PC-9 (cell line): ENCODE data around the gene PNLIPRP2. TPM values are rescaled to one million over a fixed set of nuclear protein-coding genes. Genes with fewer than 3 reads are reported as not detected.
A peak's percentile ranks its signal among the peaks of the same experiment; 100 is the strongest.

Source experiments
- BruUV-seq: library from RNA; stranded (reverse); fragments of 400-500 nt; replicated peaks from 2 replicates; lab custom pipeline; 2021; lab: Mats Ljungman, UMichigan
- CTCF ChIA-PET: fragments of 300-600 bp; sonication (Branson Sonifier 250); formaldehyde crosslinking; loops from one replicate; lab custom pipeline; 2022; ENCODE audit warnings: antibody characterized with exemption; lab: Charles Lee
- POLR2A ChIA-PET: fragments of 300-600 bp; sonication (Branson Sonifier 250); formaldehyde crosslinking; loops from one replicate; lab custom pipeline; 2022; ENCODE audit warnings: antibody characterized with exemption; ENCODE audit not compliant: unreplicated experiment; lab: Charles Lee
- DNase-seq, 2 experiments: peaks; one replicate each; pipeline versions ENCODE4 v3.0.0 to v3.0.0-alpha.2; 2015 to 2022; ENCODE audit warnings: mixed read lengths in 1 of 2
- H2AFZ ChIP-seq: fragments of 200-600 bp; sonication (generic); 2 replicates; pipeline ENCODE4 v1.8.1; 2017; ENCODE audit warnings: antibody characterized with exemption
- H3F3A ChIP-seq: fragments of 200-600 bp; sonication (generic); 2 replicates; pipeline ENCODE4 v1.8.1; 2017; ENCODE audit warnings: antibody characterized with exemption, mild to moderate bottlenecking, low read depth; ENCODE audit not compliant: insufficient read depth
- H3K27ac ChIP-seq: fragments of 200-600 bp; sonication (generic); 2 replicates; pipeline ENCODE4 v1.6.1; 2016; ENCODE audit warnings: mixed run types
- H3K27me3 ChIP-seq: fragments of 200-600 bp; sonication (generic); 2 replicates; pipeline ENCODE4 v1.6.1; 2016; ENCODE audit warnings: low read depth, mixed run types; ENCODE audit not compliant: insufficient read depth
- H3K36me3 ChIP-seq: fragments of 200-600 bp; sonication (generic); 2 replicates; pipeline ENCODE4 v1.6.1; 2016; ENCODE audit warnings: low read depth, mixed run types
- H3K4me1 ChIP-seq: fragments of 200-600 bp; sonication (generic); replicated peaks from 2 replicates; pipeline ENCODE4 v1.6.1; 2016; ENCODE audit warnings: mixed run types; ENCODE audit not compliant: insufficient read depth
- H3K4me2 ChIP-seq: fragments of 200-600 bp; sonication (generic); 2 replicates; pipeline ENCODE4 v1.6.1; 2017; ENCODE audit warnings: mixed run types
- H3K4me3 ChIP-seq: fragments of 200-600 bp; sonication (generic); 2 replicates; pipeline ENCODE4 v1.6.1; 2016; ENCODE audit warnings: mixed run types
- H3K79me2 ChIP-seq: fragments of 200-600 bp; sonication (generic); 2 replicates; pipeline ENCODE4 v1.6.1; 2017; ENCODE audit warnings: low read depth, mixed run types
- H3K9me2 ChIP-seq: fragments of 200-600 bp; sonication (generic); 2 replicates; pipeline ENCODE4 v1.8.1; 2017; ENCODE audit warnings: mild to moderate bottlenecking; ENCODE audit not compliant: insufficient read depth
- H3K9me3 ChIP-seq: fragments of 200-600 bp; sonication (generic); 2 replicates; pipeline ENCODE4 v1.8.1; 2016; ENCODE audit warnings: low read depth; ENCODE audit not compliant: insufficient read depth
- H4K20me1 ChIP-seq: fragments of 200-600 bp; sonication (generic); 2 replicates; pipeline ENCODE4 v1.8.1; 2017; ENCODE audit not compliant: insufficient read depth
- EZH2 ChIP-seq: fragments of 200-600 bp; sonication (generic); IDR thresholded peaks from 2 replicates; pipeline ENCODE4 v1.8.0; 2017; ENCODE audit warnings: antibody characterized with exemption, low read depth
- intact Hi-C: fragments of 100-400 bp; cut with micrococcal nuclease; formaldehyde crosslinking; loops from one replicate; pipeline ENCODE4 v1.10.0; 2022; ENCODE audit not compliant: unreplicated experiment
- total RNA-seq: library from RNA; stranded (reverse); gene quantifications from 2 replicates; pipeline ENCODE4 v1.2.3, GENCODE V29; 2021
- TF ChIP-seq, protein P1 (sequence below): fragments of 200-600 bp; sonication (generic); conservative IDR thresholded peaks from 2 replicates; pipeline ENCODE4 v1.6.1; 2017; ENCODE audit warnings: mixed run types, antibody characterized with exemption, mild to moderate bottlenecking, moderate library complexity

PNLIPRP2 gene
- total RNA-seq, 1 experiment from 2014 or later: not detected

DNA sequence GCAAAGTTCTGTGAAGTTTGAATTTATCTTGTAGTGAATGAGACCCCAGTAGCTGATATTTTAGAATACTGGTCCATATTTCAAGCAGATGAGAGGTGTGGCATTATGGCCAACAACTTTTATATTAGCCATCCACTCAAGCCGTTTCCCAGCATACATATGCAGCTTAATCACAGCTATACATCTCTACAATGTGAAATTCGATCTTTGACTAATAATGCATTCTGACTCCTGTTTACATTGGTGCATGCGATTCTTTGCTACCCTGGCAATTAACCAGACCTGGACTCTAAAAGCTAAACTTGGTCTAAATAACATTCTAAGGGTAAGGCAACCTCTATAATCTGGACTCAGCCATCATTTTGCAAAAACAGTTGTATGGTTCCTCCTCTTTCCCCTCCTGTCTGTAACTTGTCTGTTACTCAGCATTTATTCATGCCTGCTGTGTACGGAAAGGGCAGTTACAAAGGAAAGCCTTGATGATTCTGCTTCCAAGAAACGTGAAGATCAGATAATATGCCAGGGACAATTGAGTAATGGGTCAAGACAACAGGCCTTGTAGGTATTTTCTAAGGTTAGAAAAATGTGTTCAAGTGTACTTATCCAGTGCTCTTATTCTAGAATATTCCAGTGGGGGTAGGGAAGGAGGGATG is 50.6 kb downstream of the PNLIPRP2 start:
- peak in 1 of 2 experiments; percentile 56 for DNase-seq
- Histone ChIP-seq H3K4me1 (peaks cover 7% of the 10 kb centered on the region; the same call in 1 of the 2 replicates), H3K27ac (no peak overlapping the region), H3K4me2 (no peak overlapping the region), H3K9me2 (no peaks in the 10 kb centered on the region), H3K4me3 (no peak overlapping the region), H3K27me3 (peaks cover 6% of the 10 kb centered on the region; the same call in 1 of the 2 replicates), H3K9me3 (no peaks in the 10 kb centered on the region), H4K20me1 (no peaks in the 10 kb centered on the region), H2AFZ (no peak overlapping the region), H3K79me2 (no peaks in the 10 kb centered on the region), H3K36me3 (no peaks in the 10 kb centered on the region), H3F3A (no peaks in the 10 kb centered on the region)
- ChIA-PET CTCF (no interaction called here), POLR2A (no interaction called here)
- no TSS peak for BruUV-seq
- intact Hi-C loops: no loop called here
- TF ChIP-seq, protein P1, sequence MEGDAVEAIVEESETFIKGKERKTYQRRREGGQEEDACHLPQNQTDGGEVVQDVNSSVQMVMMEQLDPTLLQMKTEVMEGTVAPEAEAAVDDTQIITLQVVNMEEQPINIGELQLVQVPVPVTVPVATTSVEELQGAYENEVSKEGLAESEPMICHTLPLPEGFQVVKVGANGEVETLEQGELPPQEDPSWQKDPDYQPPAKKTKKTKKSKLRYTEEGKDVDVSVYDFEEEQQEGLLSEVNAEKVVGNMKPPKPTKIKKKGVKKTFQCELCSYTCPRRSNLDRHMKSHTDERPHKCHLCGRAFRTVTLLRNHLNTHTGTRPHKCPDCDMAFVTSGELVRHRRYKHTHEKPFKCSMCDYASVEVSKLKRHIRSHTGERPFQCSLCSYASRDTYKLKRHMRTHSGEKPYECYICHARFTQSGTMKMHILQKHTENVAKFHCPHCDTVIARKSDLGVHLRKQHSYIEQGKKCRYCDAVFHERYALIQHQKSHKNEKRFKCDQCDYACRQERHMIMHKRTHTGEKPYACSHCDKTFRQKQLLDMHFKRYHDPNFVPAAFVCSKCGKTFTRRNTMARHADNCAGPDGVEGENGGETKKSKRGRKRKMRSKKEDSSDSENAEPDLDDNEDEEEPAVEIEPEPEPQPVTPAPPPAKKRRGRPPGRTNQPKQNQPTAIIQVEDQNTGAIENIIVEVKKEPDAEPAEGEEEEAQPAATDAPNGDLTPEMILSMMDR: no peak
- no peak for TF ChIP-seq EZH2

DNA sequence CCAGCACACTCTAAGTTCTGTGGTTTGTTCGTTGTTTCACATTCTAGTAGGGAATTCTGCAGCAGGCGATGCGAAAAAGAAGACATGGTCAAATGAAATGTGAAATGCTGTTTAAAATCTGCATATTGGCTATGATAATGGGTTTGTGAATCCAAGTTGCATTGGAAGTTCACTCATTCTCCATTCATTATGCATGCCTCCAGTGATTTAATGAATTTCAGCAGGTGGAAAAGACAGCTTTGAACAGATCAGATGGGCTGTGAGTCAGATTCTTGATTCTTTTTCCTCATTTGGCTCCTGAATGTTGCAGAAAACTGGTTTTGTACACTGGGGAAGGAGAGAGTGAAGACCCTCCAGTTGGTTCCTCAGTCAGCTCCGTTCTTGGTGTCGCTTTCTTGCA is 52.1 kb downstream of the PNLIPRP2 start:
- peaks cover 7% of the 10 kb centered on the region; the same call in 1 of the 2 replicates for H3K4me1 ChIP-seq
- CTCF ChIA-PET: no interaction called here
- intact Hi-C loops: no loop called here

DNA sequence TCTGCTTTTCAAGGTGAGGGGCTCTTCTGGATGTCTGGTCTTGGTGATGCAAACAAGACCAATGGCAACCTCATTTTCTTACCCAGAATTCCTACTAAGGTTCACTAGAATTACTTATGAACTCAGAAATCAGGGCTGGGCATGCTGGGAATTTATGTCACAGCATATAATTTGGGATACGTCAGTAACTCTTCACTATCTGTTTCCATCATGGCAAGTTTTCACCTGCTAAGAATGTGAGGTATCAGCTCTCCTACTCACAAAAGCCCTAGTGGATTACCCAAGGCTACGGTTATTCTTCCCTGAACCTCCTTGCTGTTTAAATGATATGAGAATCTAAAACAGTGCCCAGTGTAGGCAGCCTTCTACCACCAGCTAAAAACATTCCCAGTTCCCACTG is 53.1 kb downstream of the PNLIPRP2 start:
- BruUV-seq: no TSS peak
- CTCF ChIA-PET: no interaction called here

More for the DNA sequence above, 52.1 kb downstream of the PNLIPRP2 start:
- Histone ChIP-seq H3K9me3 (no peaks in the 10 kb centered on the region), H3K27ac (no peak overlapping the region), H3F3A (no peaks in the 10 kb centered on the region), H3K36me3 (no peaks in the 10 kb centered on the region), H3K9me2 (no peaks in the 10 kb centered on the region; the same call in 1 of the 2 replicates), H4K20me1 (no peaks in the 10 kb centered on the region), H3K79me2 (no peaks in the 10 kb centered on the region), H2AFZ (no peak overlapping the region), H3K4me3 (no peak overlapping the region), H3K27me3 (no peaks in the 10 kb centered on the region), H3K4me2 (no peak overlapping the region)
- no peak for DNase-seq
- POLR2A ChIA-PET: no interaction called here
- TF ChIP-seq EZH2: no peak
- TF ChIP-seq, protein P1: no peak
- no TSS peak for BruUV-seq

More for the DNA sequence above, 53.1 kb downstream of the PNLIPRP2 start:
- intact Hi-C loops: no loop called here
- Histone ChIP-seq H3K27ac (no peak overlapping the region), H3K36me3 (no peaks in the 10 kb centered on the region), H3K9me3 (no peaks in the 10 kb centered on the region), H3K4me1 (peaks cover 7% of the 10 kb centered on the region; the same call in 1 of the 2 replicates), H3K9me2 (no peaks in the 10 kb centered on the region; the same call in 1 of the 2 replicates), H4K20me1 (no peaks in the 10 kb centered on the region), H2AFZ (no peak overlapping the region), H3K4me3 (no peak overlapping the region), H3K27me3 (no peaks in the 10 kb centered on the region), H3K79me2 (no peaks in the 10 kb centered on the region), H3F3A (no peaks in the 10 kb centered on the region), H3K4me2 (no peak overlapping the region)
- no peak for TF ChIP-seq EZH2
- TF ChIP-seq, protein P1: no peak
- POLR2A ChIA-PET: interaction anchor here (0.8 kb wide), 1 partner anchor 134 kb away, joined by 5 read pairs; no protein-coding TSS in a partner anchor
- no peak for DNase-seq
